SK-N-MC (cell line): ENCODE results near the gene TMBIM1.

Experiments used
- DNase-seq: peaks from one replicate; pipeline ENCODE4 v3.0.0-alpha.2; 2011; ENCODE audit warnings: low read depth, low spot score
- H3K27ac ChIP-seq: fragments of 200-600 bp; sonication (generic); 2 replicates; pipeline ENCODE4 v1.5.1; 2016; ENCODE audit warnings: mixed run types
- H3K36me3 ChIP-seq: fragments of 200-600 bp; sonication (generic); 2 replicates; pipeline ENCODE4 v1.6.1; 2017; ENCODE audit warnings: antibody characterized with exemption, low read length, mixed read lengths; ENCODE audit not compliant: insufficient read depth
- H3K4me3 ChIP-seq: fragments of 200-600 bp; sonication (generic); 2 replicates; pipeline ENCODE4 v1.5.1; 2016
- H3K9ac ChIP-seq: fragments of 200-600 bp; sonication (generic); 2 replicates; pipeline ENCODE4 v1.8.0; 2017; ENCODE audit warnings: mixed run types, mixed read lengths; ENCODE audit not compliant: insufficient read length
- H3K9me3 ChIP-seq: fragments of 200-600 bp; sonication (generic); 2 replicates; pipeline ENCODE4 v1.6.1; 2017; ENCODE audit warnings: low read depth, mild to moderate bottlenecking, antibody characterized with exemption, low read length, moderate library complexity, mixed read lengths
- EZH2 ChIP-seq: fragments of 200-600 bp; sonication (generic); IDR thresholded peaks from one replicate; pipeline ENCODE4 v1.6.1; 2017; ENCODE audit warnings: antibody characterized with exemption
- FOXP2 ChIP-seq: optimal IDR thresholded peaks from 2 replicates; pipeline ENCODE3; 2011; ENCODE audit warnings: mild to moderate bottlenecking, moderate library complexity; ENCODE audit not compliant: insufficient read depth; ENCODE audit errors: extremely low read length, control extremely low read depth
- POLR2AphosphoS5 ChIP-seq: IDR thresholded peaks from 2 replicates; pipeline ENCODE4 v1.6.1; 2012; ENCODE audit warnings: mild to moderate bottlenecking, low read depth, low read length, borderline replicate concordance

Gene TMBIM1

GRCh38 chr2:218260166-218260565, 32.1 kb downstream of the TMBIM1 start:
- no peak overlapping the region for H3K27ac ChIP-seq
- DNase-seq, result no peak

GRCh38 chr2:218259099-218259961, 33.0 kb downstream of the TMBIM1 start:
- Histone ChIP-seq H3K9ac (no peak overlapping the region), H3K36me3 (peaks cover 17% of the 10 kb centered on the region), H3K9me3 (no peaks in the 10 kb centered on the region), H3K27ac (no peak overlapping the region), H3K4me3 (no peak overlapping the region)
- no peak for TF ChIP-seq EZH2
- no peak for TF ChIP-seq POLR2AphosphoS5
- no peak for TF ChIP-seq FOXP2
- no peak for DNase-seq

More at GRCh38 chr2:218260166-218260565, 32.1 kb downstream of the TMBIM1 start:
- no peak overlapping the region for H3K4me3 ChIP-seq
- peaks cover 11% of the 10 kb centered on the region; the same call in 1 of the 2 replicates for H3K36me3 ChIP-seq
- TF ChIP-seq FOXP2 (no peak), EZH2 (no peak), POLR2AphosphoS5 (no peak)
- H3K9ac ChIP-seq, result no peak overlapping the region
- no peaks in the 10 kb centered on the region for H3K9me3 ChIP-seq

GRCh38 chr2:218257390-218257981, 34.8 kb downstream of the TMBIM1 start:
- Histone ChIP-seq H3K9me3 (no peaks in the 10 kb centered on the region), H3K4me3 (no peak overlapping the region), H3K9ac (no peak overlapping the region), H3K36me3 (peaks cover 35% of the 10 kb centered on the region), H3K27ac (no peak overlapping the region)
- DNase-seq, result no peak
- no peak for TF ChIP-seq FOXP2
- no peak for TF ChIP-seq EZH2
- TF ChIP-seq POLR2AphosphoS5, result no peak

- no peak overlapping the region for H3K27ac ChIP-seq
- no peak overlapping the region for H3K9ac ChIP-seq
- H3K36me3 ChIP-seq, result peaks cover 42% of the 10 kb centered on the region
- TF ChIP-seq POLR2AphosphoS5 (no peak), FOXP2 (no peak), EZH2 (no peak)
- DNase-seq, result no peak
- H3K9me3 ChIP-seq, result no peaks in the 10 kb centered on the region
- H3K4me3 ChIP-seq, result no peak overlapping the region
These were observed 35.5 kb downstream of the TMBIM1 start for GRCh38 chr2:218256612-218257350.

- DNase-seq, result no peak
- Histone ChIP-seq H3K36me3 (peaks cover 56% of the 10 kb centered on the region), H3K9me3 (no peaks in the 10 kb centered on the region), H3K27ac (no peak overlapping the region), H3K4me3 (no peak overlapping the region), H3K9ac (no peak overlapping the region)
- TF ChIP-seq POLR2AphosphoS5, result no peak
- TF ChIP-seq FOXP2, result no peak
- no peak for TF ChIP-seq EZH2
These were observed 36.9 kb downstream of the TMBIM1 start for GRCh38 chr2:218255446-218255845.

- H3K9me3 ChIP-seq, result no peaks in the 10 kb centered on the region
- no peak overlapping the region for H3K4me3 ChIP-seq
- H3K27ac ChIP-seq, result no peak overlapping the region
- DNase-seq, result no peak
- no peak overlapping the region for H3K9ac ChIP-seq
- TF ChIP-seq FOXP2, result no peak
- no peak for TF ChIP-seq EZH2
- no peak for TF ChIP-seq POLR2AphosphoS5
- peaks cover 77% of the 10 kb centered on the region for H3K36me3 ChIP-seq
These were observed 39.1 kb downstream of the TMBIM1 start for GRCh38 chr2:218253232-218253625.

GRCh38 chr2:218252509-218253231, 39.6 kb downstream of the TMBIM1 start:
- no peaks in the 10 kb centered on the region for H3K9me3 ChIP-seq
- H3K36me3 ChIP-seq, result peaks cover 82% of the 10 kb centered on the region
- no peak for DNase-seq
- no peak overlapping the region for H3K9ac ChIP-seq
- H3K4me3 ChIP-seq, result no peak overlapping the region
- no peak overlapping the region for H3K27ac ChIP-seq
- TF ChIP-seq EZH2 (no peak), FOXP2 (no peak), POLR2AphosphoS5 (no peak)

GRCh38 chr2:218249691-218250090, 42.6 kb downstream of the TMBIM1 start:
- Histone ChIP-seq H3K27ac (no peak overlapping the region), H3K4me3 (no peak overlapping the region), H3K36me3 (peaks cover 89% of the 10 kb centered on the region), H3K9me3 (no peaks in the 10 kb centered on the region), H3K9ac (no peak overlapping the region)
- no peak for DNase-seq
- TF ChIP-seq FOXP2 (no peak), POLR2AphosphoS5 (no peak), EZH2 (no peak)
